Neural cell (in vitro differentiated cells): ENCODE data around the gene FIGLA. TPM values are rescaled to one million over a fixed set of nuclear protein-coding genes. Genes with fewer than 3 reads are reported as not detected.
A peak's percentile ranks its signal among the peaks of the same experiment; 100 is the strongest.

Experiments
- H2AFZ ChIP-seq: fragments of 200-600, 300-800 bp; sonication (generic), shearing (Covaris generic); 2 replicates; pipeline ENCODE4 v1.6.0; 2014; ENCODE audit warnings: low read depth, mild to moderate bottlenecking, antibody characterized with exemption, low read length, moderate library complexity
- H3F3A ChIP-seq: fragments of 200-600 bp; shearing (Covaris generic); 2 replicates; pipeline ENCODE4 v1.6.1; 2016; ENCODE audit warnings: mild to moderate bottlenecking, moderate library complexity, mixed read lengths, antibody characterized with exemption, low read length; ENCODE audit not compliant: insufficient read depth, poor library complexity, severe bottlenecking
- H3K27ac ChIP-seq: fragments of 200-600, 300-800 bp; sonication (generic), shearing (Covaris generic); 2 replicates; pipeline ENCODE4 v1.5.1; 2014; ENCODE audit warnings: mild to moderate bottlenecking, low read length, moderate library complexity
- H3K27me3 ChIP-seq: fragments of 300-800, 200-600 bp; sonication (generic), shearing (Covaris generic); 2 replicates; pipeline ENCODE4 v1.6.0; 2014; ENCODE audit warnings: mild to moderate bottlenecking, low read depth, low read length, moderate library complexity; ENCODE audit not compliant: insufficient read depth
- H3K36me3 ChIP-seq: fragments of 300-800, 200-600 bp; sonication (generic), shearing (Covaris generic); 2 replicates; pipeline ENCODE4 v1.5.1; 2014; ENCODE audit warnings: mild to moderate bottlenecking, antibody characterized with exemption, low read length, moderate library complexity; ENCODE audit not compliant: insufficient read depth
- H3K4me2 ChIP-seq: fragments of 300-800, 200-600 bp; sonication (generic), shearing (Covaris generic); 2 replicates; pipeline ENCODE4 v1.6.0; 2014; ENCODE audit warnings: mild to moderate bottlenecking, low read length
- H3K4me3 ChIP-seq: fragments of 300-800, 200-600 bp; sonication (generic), shearing (Covaris generic); 2 replicates; pipeline ENCODE4 v1.5.1; 2014; ENCODE audit warnings: mild to moderate bottlenecking, low read length, moderate library complexity
- H3K79me2 ChIP-seq: fragments of 200-600 bp; shearing (Covaris generic); replicated peaks from 2 replicates; pipeline ENCODE4 v1.6.0; 2014; ENCODE audit warnings: mild to moderate bottlenecking, low read length, moderate library complexity; ENCODE audit not compliant: insufficient read depth
- H3K9ac ChIP-seq: fragments of 300-800, 200-600 bp; sonication (generic), shearing (Covaris generic); 2 replicates; pipeline ENCODE4 v1.6.1; 2016; ENCODE audit warnings: mild to moderate bottlenecking, low read length, mixed read lengths
- H3K9me2 ChIP-seq: fragments of 200-600 bp; shearing (Covaris generic); 2 replicates; pipeline ENCODE4 v1.6.1; 2016; ENCODE audit warnings: mild to moderate bottlenecking, low read length, mixed read lengths; ENCODE audit not compliant: insufficient read depth
- H3K9me3 ChIP-seq: fragments of 200-600, 300-800 bp; sonication (generic), shearing (Covaris generic); 2 replicates; pipeline ENCODE4 v1.6.1; 2016; ENCODE audit warnings: mild to moderate bottlenecking, mixed run types, low read length, moderate library complexity, mixed read lengths
- H4K20me1 ChIP-seq: fragments of 200-600 bp; shearing (Covaris generic); 2 replicates; pipeline ENCODE4 v1.6.1; 2016; ENCODE audit warnings: mild to moderate bottlenecking, mixed run types; ENCODE audit not compliant: insufficient read depth
- EP300 ChIP-seq: fragments of 450-650 bp; conservative IDR thresholded peaks from 2 replicates; pipeline ENCODE4 v1.6.1; 2014; ENCODE audit warnings: antibody characterized with exemption, mild to moderate bottlenecking, moderate library complexity; ENCODE audit not compliant: poor library complexity, severe bottlenecking
- EZH2 ChIP-seq: fragments of 200-600, 300-800 bp; shearing (Covaris generic), sonication (generic); IDR thresholded peaks from 2 replicates; pipeline ENCODE4 v1.6.1; 2014; ENCODE audit warnings: antibody characterized with exemption, low read length, borderline replicate concordance, mild to moderate bottlenecking; ENCODE audit not compliant: insufficient read depth, poor library complexity, severe bottlenecking
- MXI1 ChIP-seq: fragments of 450-650 bp; conservative IDR thresholded peaks from 2 replicates; pipeline ENCODE4 v1.6.1; 2014; ENCODE audit warnings: antibody characterized with exemption, mild to moderate bottlenecking; ENCODE audit not compliant: poor library complexity, severe bottlenecking
- POLR2AphosphoS5 ChIP-seq: IDR thresholded peaks from 2 replicates; pipeline ENCODE4 v1.6.1; 2012
- RAD21 ChIP-seq: fragments of 450-650 bp; conservative IDR thresholded peaks from 2 replicates; pipeline ENCODE4 v1.6.1; 2014; ENCODE audit warnings: antibody characterized with exemption, mild to moderate bottlenecking, moderate library complexity
- SMC3 ChIP-seq: fragments of 450-650 bp; conservative IDR thresholded peaks from 2 replicates; pipeline ENCODE4 v1.6.1; 2014; ENCODE audit warnings: antibody characterized with exemption, mild to moderate bottlenecking, moderate library complexity; ENCODE audit not compliant: poor library complexity
- TAF1 ChIP-seq: IDR thresholded peaks from 2 replicates; pipeline ENCODE4 v1.6.1; 2012; ENCODE audit warnings: low read depth
- polyA plus RNA-seq: library from polyadenylated mRNA; depleted of rRNA; stranded (reverse); fragments of >200 nt; gene quantifications from 2 replicates; pipeline ENCODE4 v1.2.3, GENCODE V29; 2014
- TF ChIP-seq, protein P1 (sequence below): IDR thresholded peaks from 2 replicates; pipeline ENCODE4 v1.6.1; 2012; ENCODE audit warnings: borderline replicate concordance
- TF ChIP-seq, protein P2 (sequence below): fragments of 450-650 bp; IDR thresholded peaks from 2 replicates; pipeline ENCODE4 v1.5.1; 2014; ENCODE audit warnings: antibody characterized with exemption, mild to moderate bottlenecking, moderate library complexity; ENCODE audit not compliant: poor library complexity, severe bottlenecking

Gene FIGLA
- polyA plus RNA-seq, 1 donor from 2014 or later, result not detected

DNA sequence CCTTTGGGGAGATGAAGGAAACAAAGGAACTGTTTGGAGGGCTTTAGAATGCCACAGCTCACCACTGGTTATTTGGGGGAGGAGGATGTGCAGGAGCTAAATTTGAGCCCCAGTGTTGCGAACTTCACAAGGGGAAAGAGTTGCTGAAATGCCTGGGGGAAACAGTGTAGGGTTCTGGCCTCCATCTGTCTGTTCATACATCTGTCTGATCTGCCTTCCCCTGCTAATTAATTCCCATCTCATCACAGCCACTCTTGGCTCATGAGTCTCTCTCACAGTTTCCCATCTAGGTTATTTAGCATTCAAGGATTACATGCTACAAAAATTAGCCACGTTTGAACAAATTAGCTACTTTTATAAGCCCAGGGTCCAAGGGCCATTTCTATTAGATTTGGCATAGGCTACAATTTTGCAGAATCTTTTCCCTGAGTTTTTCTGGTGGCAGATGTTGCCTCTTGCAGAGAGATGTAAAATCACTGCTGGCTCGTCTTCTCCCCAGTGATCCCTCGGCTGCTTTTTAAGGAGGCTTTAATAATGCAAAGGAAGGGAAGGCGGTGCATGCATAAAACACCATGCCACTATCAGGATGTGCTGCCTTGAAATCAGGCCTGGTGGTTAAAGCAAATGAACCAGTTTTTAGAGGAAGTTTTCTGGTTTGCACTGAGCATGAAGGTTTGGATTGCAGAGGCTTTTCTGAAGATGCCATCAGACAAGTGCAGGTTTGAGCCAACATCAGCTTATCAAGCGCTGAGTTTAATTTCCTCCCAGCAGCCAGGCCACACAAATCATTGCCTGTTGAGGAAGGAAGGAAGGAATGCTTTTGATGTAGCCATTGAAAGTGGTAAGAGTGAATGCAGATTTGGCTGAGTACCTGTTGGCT lies 57.4 kb downstream of the FIGLA start:
- Histone ChIP-seq H3K27ac (peak overlapping the region; percentile 91), H4K20me1 (no peaks in the 10 kb centered on the region), H3K27me3 (no peaks in the 10 kb centered on the region), H3K9ac (peak overlapping the region; percentile 60), H3K9me3 (no peaks in the 10 kb centered on the region), H3F3A (no peaks in the 10 kb centered on the region), H3K36me3 (no peaks in the 10 kb centered on the region), H3K79me2 (peaks cover 63% of the 10 kb centered on the region), H3K4me3 (peak overlapping the region; percentile 58), H2AFZ (peak overlapping the region; percentile 10), H3K4me2 (peak overlapping the region; percentile 83), H3K9me2 (no peaks in the 10 kb centered on the region)
- TF ChIP-seq SMC3, result no peak
- no peak for TF ChIP-seq EP300
- TF ChIP-seq, protein P1, sequence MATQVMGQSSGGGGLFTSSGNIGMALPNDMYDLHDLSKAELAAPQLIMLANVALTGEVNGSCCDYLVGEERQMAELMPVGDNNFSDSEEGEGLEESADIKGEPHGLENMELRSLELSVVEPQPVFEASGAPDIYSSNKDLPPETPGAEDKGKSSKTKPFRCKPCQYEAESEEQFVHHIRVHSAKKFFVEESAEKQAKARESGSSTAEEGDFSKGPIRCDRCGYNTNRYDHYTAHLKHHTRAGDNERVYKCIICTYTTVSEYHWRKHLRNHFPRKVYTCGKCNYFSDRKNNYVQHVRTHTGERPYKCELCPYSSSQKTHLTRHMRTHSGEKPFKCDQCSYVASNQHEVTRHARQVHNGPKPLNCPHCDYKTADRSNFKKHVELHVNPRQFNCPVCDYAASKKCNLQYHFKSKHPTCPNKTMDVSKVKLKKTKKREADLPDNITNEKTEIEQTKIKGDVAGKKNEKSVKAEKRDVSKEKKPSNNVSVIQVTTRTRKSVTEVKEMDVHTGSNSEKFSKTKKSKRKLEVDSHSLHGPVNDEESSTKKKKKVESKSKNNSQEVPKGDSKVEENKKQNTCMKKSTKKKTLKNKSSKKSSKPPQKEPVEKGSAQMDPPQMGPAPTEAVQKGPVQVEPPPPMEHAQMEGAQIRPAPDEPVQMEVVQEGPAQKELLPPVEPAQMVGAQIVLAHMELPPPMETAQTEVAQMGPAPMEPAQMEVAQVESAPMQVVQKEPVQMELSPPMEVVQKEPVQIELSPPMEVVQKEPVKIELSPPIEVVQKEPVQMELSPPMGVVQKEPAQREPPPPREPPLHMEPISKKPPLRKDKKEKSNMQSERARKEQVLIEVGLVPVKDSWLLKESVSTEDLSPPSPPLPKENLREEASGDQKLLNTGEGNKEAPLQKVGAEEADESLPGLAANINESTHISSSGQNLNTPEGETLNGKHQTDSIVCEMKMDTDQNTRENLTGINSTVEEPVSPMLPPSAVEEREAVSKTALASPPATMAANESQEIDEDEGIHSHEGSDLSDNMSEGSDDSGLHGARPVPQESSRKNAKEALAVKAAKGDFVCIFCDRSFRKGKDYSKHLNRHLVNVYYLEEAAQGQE, result no peak
- TF ChIP-seq TAF1, result no peak
- no peak for TF ChIP-seq EZH2
- no peak for TF ChIP-seq MXI1
- TF ChIP-seq POLR2AphosphoS5, result no peak
- no peak for TF ChIP-seq RAD21
- TF ChIP-seq, protein P2, sequence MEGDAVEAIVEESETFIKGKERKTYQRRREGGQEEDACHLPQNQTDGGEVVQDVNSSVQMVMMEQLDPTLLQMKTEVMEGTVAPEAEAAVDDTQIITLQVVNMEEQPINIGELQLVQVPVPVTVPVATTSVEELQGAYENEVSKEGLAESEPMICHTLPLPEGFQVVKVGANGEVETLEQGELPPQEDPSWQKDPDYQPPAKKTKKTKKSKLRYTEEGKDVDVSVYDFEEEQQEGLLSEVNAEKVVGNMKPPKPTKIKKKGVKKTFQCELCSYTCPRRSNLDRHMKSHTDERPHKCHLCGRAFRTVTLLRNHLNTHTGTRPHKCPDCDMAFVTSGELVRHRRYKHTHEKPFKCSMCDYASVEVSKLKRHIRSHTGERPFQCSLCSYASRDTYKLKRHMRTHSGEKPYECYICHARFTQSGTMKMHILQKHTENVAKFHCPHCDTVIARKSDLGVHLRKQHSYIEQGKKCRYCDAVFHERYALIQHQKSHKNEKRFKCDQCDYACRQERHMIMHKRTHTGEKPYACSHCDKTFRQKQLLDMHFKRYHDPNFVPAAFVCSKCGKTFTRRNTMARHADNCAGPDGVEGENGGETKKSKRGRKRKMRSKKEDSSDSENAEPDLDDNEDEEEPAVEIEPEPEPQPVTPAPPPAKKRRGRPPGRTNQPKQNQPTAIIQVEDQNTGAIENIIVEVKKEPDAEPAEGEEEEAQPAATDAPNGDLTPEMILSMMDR, result no peak

DNA sequence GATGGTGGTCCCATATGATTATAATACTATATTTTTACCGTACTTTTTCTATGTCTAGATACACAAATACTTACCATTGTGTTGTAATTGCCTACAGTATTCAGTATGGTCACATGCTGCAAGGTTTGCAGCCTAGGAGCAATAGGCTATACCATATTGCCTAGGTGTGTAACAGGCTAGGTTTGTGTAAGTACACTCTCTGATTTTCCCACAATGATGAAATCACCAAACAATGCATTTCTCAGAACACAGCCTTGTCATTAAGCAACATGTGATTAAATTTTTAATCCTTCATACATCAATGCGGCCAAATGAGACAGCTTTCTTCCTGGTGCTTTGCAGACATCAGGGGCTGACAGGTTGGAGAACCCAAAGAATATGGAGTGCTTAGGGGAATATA lies 59.7 kb downstream of the FIGLA start:
- Histone ChIP-seq H2AFZ (no peak overlapping the region), H3F3A (no peaks in the 10 kb centered on the region), H3K79me2 (peaks cover 55% of the 10 kb centered on the region), H3K9me3 (no peaks in the 10 kb centered on the region), H3K27ac (no peak overlapping the region), H3K36me3 (no peaks in the 10 kb centered on the region), H3K4me3 (no peak overlapping the region), H4K20me1 (no peaks in the 10 kb centered on the region), H3K27me3 (no peaks in the 10 kb centered on the region), H3K9me2 (no peaks in the 10 kb centered on the region), H3K9ac (no peak overlapping the region), H3K4me2 (no peak overlapping the region)
- TF ChIP-seq EP300 (no peak), MXI1 (no peak), TAF1 (no peak)
